Head of caudate nucleus (tissue), 42 donors: ENCODE results near the gene GYPE.
"Not testable (repeated sequence)": the region's sequence is repeated elsewhere in the genome, so short reads cannot be mapped to it uniquely, and the experiment has no call there.

Experiments used
- DNase-seq, 42 donors: peaks; one replicate each; pipeline versions ENCODE4 v3.0.0 to v3.0.0-alpha.2; 2020 to 2021; ENCODE audit warnings: mixed read lengths in 7 of 42
- intact Hi-C: fragments of 100-400 bp; cut with DNase I; formaldehyde crosslinking; loops from one replicate; pipeline ENCODE4 v1.15.0; 2022

The GYPE gene

GRCh38 chr4:143879561-143879960 lies 25.8 kb downstream of the GYPE start:
- DNase-seq, intact Hi-C loops: not testable (repeated sequence)

- intact Hi-C loops, DNase-seq: not testable (repeated sequence)
Measured at GRCh38 chr4:143875357-143875756, 30.0 kb downstream of the GYPE start.

GRCh38 chr4:143870523-143871268 lies 34.7 kb downstream of the GYPE start:
- intact Hi-C loops, DNase-seq: not testable (repeated sequence)

- DNase-seq, intact Hi-C loops: not testable (repeated sequence)
Measured at GRCh38 chr4:143869925-143870324, 35.4 kb downstream of the GYPE start.

GRCh38 chr4:143862716-143863115 lies 42.6 kb downstream of the GYPE start:
- intact Hi-C loops, DNase-seq: not testable (repeated sequence)

GRCh38 chr4:143858456-143858855 lies 46.9 kb downstream of the GYPE start:
- intact Hi-C loops = no loop called here
- no peak for DNase-seq

GRCh38 chr4:143857391-143858336 lies 47.7 kb downstream of the GYPE start:
- intact Hi-C loops, DNase-seq: not testable (repeated sequence)

GRCh38 chr4:143856017-143856557 lies 49.3 kb downstream of the GYPE start:
- DNase-seq, intact Hi-C loops: not testable (repeated sequence)

- intact Hi-C loops = not testable (repeated sequence)
Measured at GRCh38 chr4:143854645-143855044, 50.7 kb downstream of the GYPE start.

GRCh38 chr4:143849296-143849695 lies 56.1 kb downstream of the GYPE start:
- intact Hi-C loops, DNase-seq: not testable (repeated sequence)

More at GRCh38 chr4:143854645-143855044, 50.7 kb downstream of the GYPE start:
- not testable (repeated sequence) for DNase-seq

GRCh38 chr4:143843506-143843832 lies 61.9 kb downstream of the GYPE start:
- DNase-seq, intact Hi-C loops: not testable (repeated sequence)

- intact Hi-C loops, DNase-seq: not testable (repeated sequence)
Measured at GRCh38 chr4:143842624-143843505, 62.5 kb downstream of the GYPE start.

GRCh38 chr4:143839413-143839812 lies 65.9 kb downstream of the GYPE start:
- DNase-seq, intact Hi-C loops: not testable (repeated sequence)

- intact Hi-C loops = not testable (repeated sequence)
Measured at GRCh38 chr4:143834196-143834595, 71.2 kb downstream of the GYPE start.

GRCh38 chr4:143833676-143834075 lies 71.7 kb downstream of the GYPE start:
- DNase-seq, intact Hi-C loops: not testable (repeated sequence)

More at GRCh38 chr4:143834196-143834595, 71.2 kb downstream of the GYPE start:
- DNase-seq = not testable (repeated sequence)

GRCh38 chr4:143830576-143830975 lies 74.8 kb downstream of the GYPE start:
- intact Hi-C loops, DNase-seq: not testable (repeated sequence)

- DNase-seq, intact Hi-C loops: not testable (repeated sequence)
Measured at GRCh38 chr4:143829239-143829620, 76.1 kb downstream of the GYPE start.
